ENCODE measurements around the gene CLDN2.

DNA sequence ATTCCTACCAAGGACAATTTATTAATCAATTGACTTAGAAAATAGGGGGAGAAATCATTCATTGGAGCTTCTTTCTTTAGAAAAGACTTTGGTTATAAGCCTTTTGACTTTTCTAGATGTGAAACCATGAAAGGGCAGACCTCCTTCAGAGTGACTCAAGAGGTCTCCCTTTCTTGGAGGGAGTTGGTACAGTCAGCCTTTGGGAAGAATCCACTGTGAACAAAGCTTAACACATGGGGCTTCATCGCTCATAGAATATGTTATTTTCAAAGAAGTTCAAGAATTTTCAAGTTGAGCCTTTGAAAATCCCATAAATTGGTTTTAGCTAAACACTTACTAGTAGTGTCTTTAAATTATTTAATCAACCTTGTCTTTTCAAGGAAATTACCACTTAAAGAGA, 45.1 kb upstream of the CLDN2 start:
- TF ChIP-seq POLR2AphosphoS5 (IDR thresholded peaks at IDR 0.05; ENCODE audit: low read depth, low read length) (no peak), POLR2A (IDR thresholded peaks at IDR 0.05; ENCODE audit: low read depth, low read length) (no peak), TAF1 (IDR thresholded peaks at IDR 0.05; ENCODE audit: low read depth, low read length) (no peak), PAX5 (IDR thresholded peaks at IDR 0.05; ENCODE audit: insufficient read depth, low read length, severe bottlenecking) (no peak), POU2F2 (IDR thresholded peaks at IDR 0.05; ENCODE audit: low read depth, low read length) (no peak), SPI1 (IDR thresholded peaks at IDR 0.05; ENCODE audit: low read depth, low read length) (no peak)
